SH-SY5Y (cell line): ENCODE results near the gene MFSD12.

Experiments used
- GATA2 ChIP-seq: IDR thresholded peaks from 2 replicates; pipeline ENCODE4 v1.6.1; 2011; ENCODE audit warnings: mild to moderate bottlenecking, low read depth, low read length
- GATA3 ChIP-seq: IDR thresholded peaks from 2 replicates; pipeline ENCODE4 v1.6.1; 2011; ENCODE audit warnings: low read depth, mild to moderate bottlenecking, low read length, moderate library complexity

Gene MFSD12

GRCh38 chr19:3557461-3558248, at the start of gene MFSD12:
Gene MFSD12 (minus strand): TSS chr19:3557586. CDS start chr19:3557403, 183 bp downstream.
- TF ChIP-seq GATA3 (no peak), GATA2 (no peak)

GRCh38 chr19:3606690-3607289, 49.4 kb upstream of the MFSD12 start, which contains the start of gene TBXA2R:
Gene TBXA2R (minus strand): TSS chr19:3606875. CDS start chr19:3600634, 6,241 bp downstream.
- TF ChIP-seq GATA3 = no peak
- no peak for TF ChIP-seq GATA2

- no peak for TF ChIP-seq GATA3
- TF ChIP-seq GATA2 = no peak
These were observed 48.8 kb upstream of the MFSD12 start for GRCh38 chr19:3606174-3606689.

- TF ChIP-seq GATA2 (no peak), GATA3 (no peak)
These were observed 48.4 kb upstream of the MFSD12 start for GRCh38 chr19:3605770-3606169.

- no peak for TF ChIP-seq GATA3
- no peak for TF ChIP-seq GATA2
These were observed 48.0 kb upstream of the MFSD12 start for GRCh38 chr19:3605361-3605760.

GRCh38 chr19:3604987-3605343, 47.6 kb upstream of the MFSD12 start:
- TF ChIP-seq GATA2 (no peak), GATA3 (no peak)

GRCh38 chr19:3604227-3604986, 47.0 kb upstream of the MFSD12 start:
- TF ChIP-seq GATA3 = no peak
- TF ChIP-seq GATA2 = no peak

GRCh38 chr19:3603121-3603811, 45.9 kb upstream of the MFSD12 start:
- TF ChIP-seq GATA2 = no peak
- TF ChIP-seq GATA3 = no peak

- TF ChIP-seq GATA3 (no peak), GATA2 (no peak)
These were observed 43.6 kb upstream of the MFSD12 start for GRCh38 chr19:3601021-3601420.

GRCh38 chr19:3599776-3600187, 42.4 kb upstream of the MFSD12 start:
- no peak for TF ChIP-seq GATA2
- no peak for TF ChIP-seq GATA3

- TF ChIP-seq GATA3 = no peak
- TF ChIP-seq GATA2 = no peak
These were observed 38.2 kb upstream of the MFSD12 start for GRCh38 chr19:3595521-3596061.

- TF ChIP-seq GATA2 (no peak), GATA3 (no peak)
These were observed 35.8 kb upstream of the MFSD12 start for GRCh38 chr19:3593156-3593555.

- TF ChIP-seq GATA2 = no peak
- no peak for TF ChIP-seq GATA3
These were observed 34.7 kb upstream of the MFSD12 start for GRCh38 chr19:3591876-3592613.
